GM18951 (cell line): Measurements from ENCODE around the gene RAI14.

Source experiments
- POLR2A ChIP-seq: IDR thresholded peaks from 4 replicates; pipeline ENCODE4 v1.6.1; 2011; ENCODE audit warnings: mild to moderate bottlenecking; ENCODE audit not compliant: insufficient read length, insufficient read depth; ENCODE audit errors: extremely low read depth
- in situ Hi-C: fragments of 300-500 bp; cut with MboI; formaldehyde crosslinking; loops from one replicate; pipeline ENCODE4 v1.12.0; 2022; ENCODE audit warnings: low sequenced_read_pairs, mixed read lengths, inconsistent platforms; ENCODE audit not compliant: unreplicated experiment

Gene RAI14

GRCh38 chr5:34833976-34834793 is 178.1 kb downstream of the RAI14 start:
- in situ Hi-C loops = no loop called here
- TF ChIP-seq POLR2A = no peak

GRCh38 chr5:34834794-34835089 is 178.6 kb downstream of the RAI14 start:
- in situ Hi-C loops = no loop called here
- no peak for TF ChIP-seq POLR2A

- TF ChIP-seq POLR2A = no peak
- in situ Hi-C loops = no loop called here
Observed at GRCh38 chr5:34835664-34836063, 179.5 kb downstream of the RAI14 start.

- in situ Hi-C loops = no loop called here
- peak; percentile 53 for TF ChIP-seq POLR2A
Observed at GRCh38 chr5:34838785-34839714, 182.9 kb downstream of the RAI14 start, which contains the start of gene TTC23L. Gene TTC23L (plus strand): TSS chr5:34839164. CDS start chr5:34840672, 1,508 bp downstream.

- no peak for TF ChIP-seq POLR2A
- in situ Hi-C loops = no loop called here
Observed at GRCh38 chr5:34841816-34842215, 185.7 kb downstream of the RAI14 start.

- no peak for TF ChIP-seq POLR2A
Observed at GRCh38 chr5:34842554-34842953, 186.4 kb downstream of the RAI14 start.

GRCh38 chr5:34843497-34843896 is 187.4 kb downstream of the RAI14 start:
- TF ChIP-seq POLR2A = no peak
- in situ Hi-C loops = no loop called here

More at GRCh38 chr5:34842554-34842953, 186.4 kb downstream of the RAI14 start:
- in situ Hi-C loops = no loop called here

GRCh38 chr5:34844106-34844505 is 188.0 kb downstream of the RAI14 start:
- TF ChIP-seq POLR2A = no peak
- in situ Hi-C loops = no loop called here

- in situ Hi-C loops = no loop called here
- no peak for TF ChIP-seq POLR2A
Observed at GRCh38 chr5:34844999-34845398, 188.9 kb downstream of the RAI14 start.

- in situ Hi-C loops = no loop called here
- no peak for TF ChIP-seq POLR2A
Observed at GRCh38 chr5:34847056-34847455, 190.9 kb downstream of the RAI14 start.

GRCh38 chr5:34847552-34847951 is 191.4 kb downstream of the RAI14 start:
- TF ChIP-seq POLR2A = no peak
- in situ Hi-C loops = no loop called here

- TF ChIP-seq POLR2A = no peak
- in situ Hi-C loops = no loop called here
Observed at GRCh38 chr5:34848230-34848629, 192.1 kb downstream of the RAI14 start.

GRCh38 chr5:34849253-34849652 is 193.1 kb downstream of the RAI14 start:
- in situ Hi-C loops = no loop called here
- no peak for TF ChIP-seq POLR2A
